T-helper 9 cell (primary cell): ENCODE results near the gene PRR12.
A peak's percentile ranks its signal among the peaks of the same experiment; 100 is the strongest.
"Not testable (repeated sequence)": the region's sequence is repeated elsewhere in the genome, so short reads cannot be mapped to it uniquely, and the experiment has no call there.

Experiments
- DNase-seq: peaks from one replicate; pipeline ENCODE4 v3.0.0-alpha.2; 2020

PRR12 gene

DNA sequence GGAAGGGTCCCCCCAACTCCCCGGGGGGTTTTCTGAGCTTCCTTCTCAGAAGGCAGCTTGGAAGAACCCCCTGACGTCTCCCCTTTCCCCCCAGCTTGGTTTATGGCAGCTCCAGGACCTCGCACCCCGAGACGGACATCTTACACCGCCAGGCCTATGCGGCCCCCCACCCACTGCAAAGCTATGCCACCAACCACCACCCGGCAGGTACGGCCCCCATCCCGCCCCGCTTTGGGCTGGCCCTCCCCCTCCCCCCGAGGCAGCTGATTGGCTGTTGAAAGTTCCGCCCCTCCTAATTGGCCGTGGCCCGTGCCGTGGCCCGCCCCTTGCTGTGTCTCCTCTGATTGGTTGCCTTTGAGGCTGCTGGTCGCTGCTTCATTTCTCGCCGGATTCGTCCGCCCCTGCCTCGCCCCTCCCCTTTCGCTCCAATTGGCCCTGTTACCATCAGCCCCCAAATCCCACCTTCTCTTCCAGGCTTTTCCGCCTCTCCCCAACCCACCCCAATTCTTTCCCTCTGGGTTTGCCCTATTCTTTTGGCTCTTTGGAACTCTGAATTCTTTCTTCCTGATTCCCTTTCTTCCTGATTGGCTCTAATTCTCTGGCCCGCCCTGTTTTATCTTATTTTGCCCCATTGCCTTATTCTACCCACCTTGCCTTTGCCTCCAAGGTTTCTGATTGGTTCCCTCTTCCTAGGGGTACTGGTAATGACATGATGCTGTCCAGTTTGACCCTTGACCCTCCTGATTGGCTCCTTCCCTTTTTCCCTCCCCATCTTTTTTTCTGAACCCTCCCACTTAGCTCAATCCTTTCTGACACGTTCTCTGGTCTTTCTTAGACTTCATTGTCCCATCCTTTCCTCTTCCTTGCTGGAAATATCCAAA, 2.5 kb downstream of the PRR12 start:
- DNase-seq, result peak; percentile 88

DNA sequence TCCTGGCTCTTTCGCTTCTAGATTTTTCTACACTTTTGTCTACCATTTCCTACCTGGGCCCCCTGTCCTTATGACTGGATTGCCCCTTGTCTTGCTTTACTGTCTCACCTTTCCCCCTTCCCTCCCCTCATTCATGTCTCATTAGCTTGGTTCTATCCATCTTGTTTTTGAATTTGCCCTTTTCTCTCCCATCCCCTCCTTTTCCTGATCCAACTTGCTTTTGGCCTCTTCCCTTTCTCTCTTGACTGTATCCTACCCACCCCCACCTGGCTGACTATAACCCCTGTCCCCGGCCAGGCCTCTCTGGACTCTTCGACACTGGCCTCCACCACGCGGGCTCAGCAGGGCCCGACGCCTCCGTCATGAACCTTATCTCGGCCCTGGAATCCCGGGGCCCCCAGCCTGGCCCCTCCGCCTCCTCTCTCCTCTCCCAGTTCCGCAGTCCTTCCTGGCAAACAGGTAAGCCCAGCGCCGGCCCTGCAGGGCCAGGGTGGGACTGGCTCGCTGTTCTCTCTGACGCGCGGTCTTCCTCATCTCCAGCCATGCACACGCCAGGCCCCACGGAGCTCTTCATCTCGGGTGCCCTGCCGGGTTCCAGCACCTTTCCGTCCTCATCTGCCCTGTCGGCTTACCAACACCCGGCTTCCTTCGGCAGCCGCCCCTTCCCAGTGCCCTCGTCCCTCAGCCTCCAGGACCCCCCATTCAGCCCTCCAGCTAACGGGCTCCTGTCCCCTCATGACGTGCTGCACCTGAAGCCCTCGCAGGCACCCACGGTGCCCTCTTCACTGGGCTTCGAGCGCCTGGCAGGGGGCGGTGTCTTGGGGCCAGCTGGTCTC, 3.4 kb downstream of the PRR12 start:
- no peak for DNase-seq

DNA sequence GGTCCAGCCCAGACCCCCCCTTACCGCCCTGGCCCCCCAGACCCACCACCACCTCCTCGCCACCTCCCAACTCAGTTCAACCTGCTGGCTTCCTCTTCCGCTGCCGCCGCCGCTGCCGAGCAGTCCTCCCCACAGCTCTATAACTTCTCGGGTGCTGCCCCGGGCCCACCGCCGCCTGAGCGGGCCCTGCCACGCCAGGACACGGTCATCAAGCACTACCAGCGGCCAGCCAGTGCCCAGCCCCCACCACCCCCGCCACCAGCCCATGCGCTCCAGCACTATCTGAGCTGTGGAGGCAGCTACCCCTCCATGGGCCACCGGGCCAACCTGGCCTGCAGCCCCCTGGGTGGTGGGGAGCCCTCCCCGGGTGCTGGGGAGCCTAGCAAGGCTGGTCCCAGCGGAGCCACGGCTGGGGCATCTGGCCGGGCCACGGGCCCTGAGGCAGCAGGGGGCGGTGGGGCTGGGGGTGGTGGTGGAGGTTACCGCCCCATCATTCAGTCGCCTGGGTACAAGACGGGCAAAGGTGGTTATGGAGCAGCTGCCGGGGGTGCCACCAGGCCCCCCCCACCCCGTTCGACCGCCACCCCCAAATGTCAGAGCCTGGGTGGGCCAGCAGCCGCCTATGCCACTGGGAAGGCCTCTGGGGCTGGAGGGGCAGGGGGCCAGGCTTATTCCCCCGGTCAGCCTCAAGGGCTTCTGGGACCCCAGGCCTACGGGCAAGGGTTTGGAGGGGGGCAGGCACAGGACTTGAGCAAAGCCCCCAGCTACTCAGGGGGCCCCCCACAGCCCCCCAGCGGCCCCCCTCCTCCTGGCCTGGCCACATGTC, 4.2 kb downstream of the PRR12 start:
- no peak for DNase-seq

DNA sequence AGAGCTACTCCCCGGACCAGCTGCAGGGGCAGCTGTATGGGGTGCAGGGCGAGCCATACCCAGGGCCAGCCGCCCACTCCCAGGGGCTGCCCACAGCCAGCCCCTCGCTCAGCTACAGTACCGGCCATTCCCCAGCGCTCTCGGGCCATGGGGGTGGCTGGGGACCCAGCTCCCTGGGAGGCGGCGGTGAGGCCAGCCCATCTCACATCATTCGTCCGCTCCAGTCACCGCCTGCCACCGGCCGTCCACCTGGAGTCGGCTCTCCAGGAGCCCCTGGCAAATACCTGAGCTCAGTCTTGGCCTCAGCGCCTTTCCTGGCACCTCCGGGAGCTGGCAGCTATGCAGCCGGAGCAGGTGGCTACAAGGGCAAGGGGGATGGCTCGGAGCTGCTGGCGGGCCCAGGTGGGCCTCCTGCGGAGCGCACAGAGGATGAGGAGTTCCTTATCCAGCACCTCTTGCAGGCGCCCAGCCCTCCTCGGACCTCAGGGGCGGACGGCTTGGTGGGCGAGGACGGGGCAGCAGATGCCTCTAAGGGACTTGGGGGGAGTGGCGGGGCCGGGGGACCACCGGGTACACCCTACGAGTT, 4.9 kb downstream of the PRR12 start:
- no peak for DNase-seq

DNA sequence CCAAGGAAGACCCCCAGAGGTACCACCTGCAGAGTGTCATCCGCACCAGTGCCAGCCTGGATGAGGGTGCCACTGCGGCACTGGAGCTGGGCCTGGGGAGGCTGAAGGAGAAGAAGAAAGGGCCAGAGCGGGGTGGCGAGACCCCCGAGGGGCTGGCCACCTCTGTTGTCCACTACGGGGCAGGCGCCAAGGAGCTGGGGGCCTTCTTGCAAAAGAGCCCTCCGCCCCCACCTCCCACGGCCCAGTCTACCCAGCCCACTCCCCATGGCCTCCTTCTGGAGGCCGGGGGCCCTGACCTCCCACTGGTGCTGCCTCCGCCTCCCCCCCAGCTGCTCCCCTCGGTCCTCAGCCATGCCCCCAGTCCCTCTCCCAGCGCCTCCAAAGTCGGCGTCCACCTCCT, 5.4 kb downstream of the PRR12 start:
- no peak for DNase-seq

DNA sequence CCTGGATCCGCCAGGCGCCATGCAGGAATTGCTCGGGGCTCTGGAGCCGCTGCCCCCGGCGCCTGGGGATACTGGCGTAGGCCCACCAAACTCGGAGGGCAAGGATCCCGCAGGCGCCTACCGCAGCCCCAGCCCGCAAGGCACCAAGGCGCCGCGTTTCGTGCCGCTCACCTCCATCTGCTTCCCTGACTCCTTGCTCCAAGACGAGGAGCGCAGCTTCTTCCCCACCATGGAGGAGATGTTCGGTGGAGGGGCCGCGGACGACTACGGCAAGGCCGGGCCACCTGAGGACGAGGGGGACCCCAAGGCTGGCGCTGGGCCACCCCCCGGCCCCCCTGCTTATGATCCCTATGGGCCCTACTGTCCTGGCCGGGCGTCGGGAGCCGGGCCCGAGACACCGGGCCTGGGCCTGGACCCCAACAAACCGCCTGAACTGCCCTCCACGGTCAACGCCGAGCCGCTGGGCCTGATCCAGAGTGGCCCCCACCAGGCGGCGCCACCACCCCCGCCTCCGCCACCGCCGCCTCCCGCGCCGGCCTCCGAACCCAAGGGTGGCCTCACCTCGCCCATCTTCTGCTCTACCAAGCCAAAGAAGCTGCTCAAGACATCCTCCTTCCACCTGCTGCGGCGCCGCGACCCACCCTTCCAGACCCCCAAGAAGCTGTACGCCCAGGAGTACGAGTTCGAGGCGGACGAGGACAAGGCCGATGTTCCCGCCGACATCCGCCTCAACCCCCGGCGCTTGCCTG, 6.1 kb downstream of the PRR12 start:
- DNase-seq, result no peak

DNA sequence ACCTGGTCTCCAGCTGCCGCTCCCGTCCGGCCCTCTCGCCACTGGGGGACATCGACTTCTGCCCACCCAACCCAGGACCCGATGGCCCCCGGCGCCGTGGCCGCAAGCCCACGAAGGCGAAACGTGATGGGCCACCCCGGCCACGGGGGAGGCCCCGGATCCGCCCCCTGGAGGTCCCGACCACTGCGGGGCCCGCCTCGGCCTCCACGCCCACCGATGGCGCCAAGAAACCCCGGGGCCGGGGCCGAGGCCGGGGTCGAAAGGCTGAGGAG, 6.7 kb downstream of the PRR12 start:
- DNase-seq, result no peak

DNA sequence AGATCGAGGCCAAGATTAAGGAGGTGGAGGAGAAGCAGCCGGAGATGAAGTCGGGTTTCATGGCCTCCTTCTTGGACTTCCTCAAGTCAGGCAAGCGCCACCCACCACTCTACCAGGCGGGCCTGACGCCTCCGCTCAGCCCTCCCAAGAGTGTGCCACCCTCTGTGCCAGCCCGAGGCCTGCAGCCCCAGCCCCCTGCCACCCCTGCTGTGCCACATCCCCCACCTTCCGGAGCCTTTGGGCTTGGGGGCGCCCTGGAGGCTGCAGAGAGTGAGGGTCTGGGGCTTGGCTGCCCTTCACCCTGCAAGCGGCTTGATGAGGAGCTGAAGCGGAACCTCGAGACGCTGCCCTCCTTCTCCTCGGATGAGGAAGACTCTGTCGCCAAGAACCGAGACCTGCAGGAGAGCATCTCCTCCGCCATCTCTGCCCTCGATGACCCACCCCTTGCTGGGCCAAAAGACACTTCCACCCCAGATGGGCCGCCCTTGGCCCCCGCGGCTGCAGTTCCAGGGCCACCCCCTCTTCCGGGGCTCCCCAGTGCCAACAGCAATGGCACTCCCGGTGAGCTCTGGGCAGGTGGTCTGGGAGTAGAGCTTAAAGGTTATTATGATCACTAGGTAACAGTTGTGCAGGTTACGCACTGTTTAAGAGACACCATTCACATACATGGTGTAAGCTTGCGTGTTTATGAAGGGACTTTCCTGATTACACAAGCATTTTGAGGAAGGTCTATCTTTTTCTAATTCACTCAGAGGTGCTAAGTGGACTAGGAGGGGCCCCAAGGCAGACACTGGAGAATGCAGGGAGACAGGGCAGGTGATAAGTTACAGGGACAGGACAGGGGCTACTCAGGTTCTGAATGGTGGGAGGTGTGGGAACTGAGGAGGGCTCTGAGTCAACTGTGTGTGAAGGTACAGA, 8.7 kb downstream of the PRR12 start:
- no peak for DNase-seq

DNA sequence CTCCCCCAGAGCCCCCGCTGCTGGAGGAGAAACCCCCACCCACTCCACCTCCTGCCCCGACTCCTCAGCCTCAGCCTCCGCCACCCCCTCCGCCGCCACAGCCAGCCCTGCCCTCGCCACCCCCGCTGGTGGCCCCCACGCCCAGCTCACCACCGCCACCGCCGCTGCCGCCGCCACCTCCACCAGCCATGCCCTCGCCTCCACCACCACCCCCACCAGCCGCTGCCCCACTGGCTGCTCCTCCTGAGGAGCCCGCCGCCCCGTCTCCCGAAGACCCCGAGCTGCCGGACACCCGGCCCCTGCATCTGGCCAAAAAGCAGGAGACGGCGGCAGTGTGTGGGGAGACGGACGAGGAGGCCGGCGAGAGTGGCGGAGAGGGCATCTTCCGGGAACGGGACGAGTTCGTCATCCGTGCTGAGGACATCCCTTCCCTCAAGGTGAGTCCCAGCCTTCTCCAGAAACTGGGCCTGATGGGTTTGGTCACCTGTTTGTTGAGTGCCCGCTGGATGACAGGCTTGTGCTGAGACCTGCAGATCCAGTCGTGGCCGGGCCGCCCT, 10.6 kb downstream of the PRR12 start:
- no peak for DNase-seq

DNA sequence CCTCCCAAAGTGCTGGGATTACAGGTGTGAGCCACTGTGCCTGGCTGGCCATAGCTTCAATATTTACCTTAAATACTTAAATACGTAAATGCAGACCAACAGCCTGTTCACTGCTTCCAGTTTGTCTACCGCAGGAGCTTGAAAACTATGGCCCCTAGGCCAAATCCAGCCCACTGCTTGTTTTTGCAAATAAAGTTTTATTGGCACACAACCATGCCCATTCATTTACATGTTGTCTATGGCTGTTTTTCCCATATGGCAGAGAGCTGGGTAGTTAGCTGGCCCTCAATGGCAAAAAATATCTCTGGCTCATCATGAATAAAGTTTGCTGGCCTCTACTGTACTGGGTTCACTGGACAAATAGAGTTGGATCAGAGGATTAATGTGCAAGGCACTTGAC, 11.8 kb downstream of the PRR12 start:
- DNase-seq, result no peak

DNA sequence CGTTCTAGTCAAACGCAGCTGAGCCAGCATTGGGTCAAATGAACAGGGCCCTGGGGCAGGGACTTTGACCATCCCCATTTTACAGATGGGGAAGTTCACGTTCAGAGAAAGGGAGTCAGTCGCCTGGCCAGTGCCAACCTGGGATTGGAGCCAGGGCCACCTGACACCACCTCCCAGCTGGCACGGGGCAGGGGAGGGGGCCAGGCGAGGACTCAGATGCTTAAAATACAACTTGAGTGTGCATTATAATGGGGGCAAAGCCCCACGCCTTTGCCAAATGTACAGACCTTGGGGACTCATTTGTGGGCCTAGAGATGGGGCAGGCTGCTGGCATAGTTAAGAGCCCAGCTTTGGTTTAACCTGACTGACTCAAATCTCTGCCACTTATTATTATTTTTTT, 14.6 kb downstream of the PRR12 start:
- DNase-seq, result no peak

DNA sequence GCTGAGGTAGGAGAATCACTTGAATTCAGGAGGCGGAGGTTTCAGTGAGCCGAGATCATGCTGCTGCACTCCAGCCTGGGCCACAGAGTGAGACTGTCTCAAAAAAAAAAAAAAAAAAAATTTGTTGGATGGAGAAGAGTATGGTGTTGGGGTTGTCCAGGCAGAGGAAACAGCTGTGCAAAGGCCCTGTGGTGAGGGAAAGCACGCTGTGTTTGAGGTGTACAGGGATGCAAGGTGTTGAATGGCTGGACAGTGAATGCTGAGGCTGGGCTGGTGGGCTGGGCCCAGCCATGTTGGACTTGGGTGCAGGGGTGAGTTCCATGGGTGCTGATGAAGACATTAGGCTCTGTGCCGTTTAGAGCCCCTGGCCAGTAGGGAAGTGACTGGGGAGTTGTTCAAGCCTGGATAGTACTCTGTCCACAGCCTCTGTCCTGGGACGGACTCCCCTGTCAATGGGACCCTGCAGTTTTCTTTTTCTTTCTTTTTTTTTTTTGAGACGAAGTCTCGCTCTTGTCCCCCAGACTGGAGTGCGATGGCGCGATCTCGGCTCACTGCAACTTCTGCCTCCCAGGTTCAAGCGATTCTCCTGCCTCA, 18.6 kb downstream of the PRR12 start:
- DNase-seq, result no peak

DNA sequence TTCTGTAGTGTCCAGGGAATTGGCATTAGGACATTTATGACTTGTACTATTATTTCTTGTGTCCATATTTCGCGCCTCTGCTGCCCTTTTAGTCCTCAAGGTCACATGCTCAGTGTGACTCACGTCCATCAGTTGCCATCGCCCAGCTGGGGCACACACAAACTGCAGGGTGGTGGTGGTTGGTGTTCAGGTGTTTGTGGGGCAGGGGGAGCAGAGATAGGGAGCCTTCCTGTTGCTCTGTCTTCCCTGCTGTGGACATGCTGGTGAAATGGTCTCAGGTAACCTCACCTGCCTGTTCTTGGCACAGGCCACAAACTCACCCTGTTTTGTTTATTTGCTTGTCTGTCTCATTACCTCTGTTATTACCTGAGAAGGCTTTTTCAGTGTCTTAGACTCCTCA, 22.4 kb downstream of the PRR12 start:
- no peak for DNase-seq

DNA sequence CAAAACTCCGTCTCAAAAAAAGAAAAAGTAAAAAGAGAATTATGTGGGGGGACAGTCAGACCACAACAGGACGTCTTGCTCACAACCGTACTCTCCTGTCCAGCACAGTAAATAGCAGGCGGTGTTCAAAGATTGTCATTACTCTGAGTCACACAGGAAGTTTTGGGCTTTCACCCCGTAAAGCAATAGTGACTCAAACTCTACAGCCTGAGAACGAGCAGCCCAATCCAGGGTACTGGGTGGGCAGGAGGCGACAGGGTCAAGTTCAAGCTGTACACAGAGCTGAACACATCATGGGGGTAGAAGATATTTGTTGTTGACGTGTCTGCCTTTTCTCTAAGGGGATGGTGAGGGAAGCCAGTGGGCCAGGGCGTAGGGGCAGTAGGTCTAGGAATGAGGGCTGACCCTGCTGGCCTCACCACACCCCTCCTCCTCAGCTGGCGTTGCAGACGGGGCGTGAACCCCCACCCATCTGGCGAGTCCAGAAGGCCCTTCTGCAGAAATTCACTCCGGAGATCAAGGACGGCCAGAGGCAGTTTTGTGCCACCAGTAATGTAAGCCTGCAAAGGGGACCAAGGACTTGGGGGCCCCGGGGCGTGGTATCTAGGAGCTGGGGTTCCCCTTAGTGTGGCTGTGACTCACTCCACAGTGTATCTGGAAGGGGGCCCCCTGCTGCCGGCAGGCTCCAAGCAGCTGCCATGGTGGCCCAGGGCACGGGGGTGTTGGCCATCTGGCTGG, 23.3 kb downstream of the PRR12 start:
- no peak for DNase-seq

DNA sequence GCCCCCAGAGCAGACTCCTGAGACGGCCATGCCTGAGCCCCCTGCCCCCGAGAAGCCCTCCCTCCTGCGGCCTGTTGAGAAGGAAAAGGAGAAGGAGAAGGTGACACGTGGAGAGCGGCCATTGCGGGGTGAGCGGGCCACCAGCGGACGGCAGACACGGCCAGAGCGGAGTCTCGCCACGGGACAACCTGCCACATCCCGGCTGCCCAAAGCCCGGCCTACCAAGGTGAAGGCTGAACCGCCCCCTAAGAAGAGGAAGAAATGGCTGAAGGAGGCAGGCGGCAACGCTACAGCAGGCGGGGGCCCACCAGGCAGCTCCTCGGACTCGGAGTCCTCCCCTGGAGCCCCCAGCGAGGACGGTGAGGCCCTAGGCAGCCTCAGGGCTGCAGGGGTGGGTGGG, 24.9 kb downstream of the PRR12 start:
- DNase-seq, result no peak

DNA sequence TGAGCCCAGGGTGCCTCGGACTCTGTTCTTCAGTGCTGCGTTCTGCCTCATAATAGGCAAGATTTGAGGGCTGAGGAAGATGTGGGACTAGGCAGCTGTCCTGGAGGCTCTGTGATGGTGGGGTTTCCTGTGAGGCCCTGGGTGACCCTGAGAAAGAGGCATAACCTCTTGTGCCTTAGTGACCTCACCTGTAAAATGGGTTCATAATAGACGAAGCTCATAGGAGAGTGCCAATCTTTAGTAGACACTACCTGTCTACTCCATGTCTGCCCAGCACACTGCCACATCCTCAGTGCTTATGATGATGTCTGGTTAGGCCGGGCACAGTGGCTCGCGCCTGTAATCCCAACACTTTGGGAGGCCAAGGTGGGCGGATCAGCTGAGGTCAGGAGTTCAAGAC, 25.6 kb downstream of the PRR12 start:
- DNase-seq, result no peak

DNA sequence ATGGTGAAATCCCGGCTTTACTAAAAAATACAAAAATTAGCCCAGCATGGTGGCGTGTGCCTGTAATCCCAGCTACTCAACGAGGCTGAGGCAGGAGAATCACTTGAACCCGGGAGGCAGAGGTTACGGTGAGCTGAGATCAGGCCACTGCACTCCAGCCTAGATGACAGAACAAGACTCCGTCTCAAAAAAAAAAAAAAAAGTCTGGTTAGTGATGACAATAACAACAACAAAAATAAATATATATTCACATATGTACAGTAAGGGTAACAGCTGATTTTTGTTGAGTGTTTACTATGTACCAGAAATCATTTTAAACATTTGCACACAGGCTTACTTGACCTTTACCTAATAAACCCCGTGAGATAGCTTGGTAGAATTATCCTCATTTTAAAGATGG, 26.0 kb downstream of the PRR12 start:
- DNase-seq, result no peak

DNA sequence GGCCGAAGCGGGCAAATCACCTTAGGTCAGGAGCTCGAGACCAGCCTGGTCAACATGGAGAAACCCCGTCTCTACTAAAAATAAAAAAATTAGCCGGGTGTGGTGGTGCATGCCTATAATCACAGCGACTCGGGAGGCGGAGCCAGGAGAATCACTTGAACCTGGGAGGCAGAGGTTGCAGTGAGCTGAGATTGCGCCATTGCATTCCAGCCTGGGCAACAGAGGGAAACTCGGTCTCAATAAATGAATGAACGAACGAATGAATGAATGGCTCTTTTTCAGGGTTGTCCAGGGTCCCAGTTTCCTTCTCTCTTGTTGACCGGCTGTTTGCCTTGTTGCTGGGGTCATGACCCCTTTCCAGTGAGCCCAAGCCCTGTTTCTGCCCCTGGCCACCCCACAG, 26.9 kb downstream of the PRR12 start:
- not testable (repeated sequence) for DNase-seq
